NCI-H2171 (cell line): ENCODE results near the gene EDEM3.
A peak's percentile ranks its signal among the peaks of the same experiment; 100 is the strongest.
"Not testable (repeated sequence)": the region's sequence is repeated elsewhere in the genome, so short reads cannot be mapped to it uniquely, and the experiment has no call there.

ENCODE experiments used
- DNase-seq: peaks from one replicate; lab custom pipeline; 2025; lab: John Stamatoyannopoulos, UW

Gene EDEM3, protein sequence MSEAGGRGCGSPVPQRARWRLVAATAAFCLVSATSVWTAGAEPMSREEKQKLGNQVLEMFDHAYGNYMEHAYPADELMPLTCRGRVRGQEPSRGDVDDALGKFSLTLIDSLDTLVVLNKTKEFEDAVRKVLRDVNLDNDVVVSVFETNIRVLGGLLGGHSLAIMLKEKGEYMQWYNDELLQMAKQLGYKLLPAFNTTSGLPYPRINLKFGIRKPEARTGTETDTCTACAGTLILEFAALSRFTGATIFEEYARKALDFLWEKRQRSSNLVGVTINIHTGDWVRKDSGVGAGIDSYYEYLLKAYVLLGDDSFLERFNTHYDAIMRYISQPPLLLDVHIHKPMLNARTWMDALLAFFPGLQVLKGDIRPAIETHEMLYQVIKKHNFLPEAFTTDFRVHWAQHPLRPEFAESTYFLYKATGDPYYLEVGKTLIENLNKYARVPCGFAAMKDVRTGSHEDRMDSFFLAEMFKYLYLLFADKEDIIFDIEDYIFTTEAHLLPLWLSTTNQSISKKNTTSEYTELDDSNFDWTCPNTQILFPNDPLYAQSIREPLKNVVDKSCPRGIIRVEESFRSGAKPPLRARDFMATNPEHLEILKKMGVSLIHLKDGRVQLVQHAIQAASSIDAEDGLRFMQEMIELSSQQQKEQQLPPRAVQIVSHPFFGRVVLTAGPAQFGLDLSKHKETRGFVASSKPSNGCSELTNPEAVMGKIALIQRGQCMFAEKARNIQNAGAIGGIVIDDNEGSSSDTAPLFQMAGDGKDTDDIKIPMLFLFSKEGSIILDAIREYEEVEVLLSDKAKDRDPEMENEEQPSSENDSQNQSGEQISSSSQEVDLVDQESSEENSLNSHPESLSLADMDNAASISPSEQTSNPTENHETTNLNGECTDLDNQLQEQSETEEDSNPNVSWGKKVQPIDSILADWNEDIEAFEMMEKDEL

DNA sequence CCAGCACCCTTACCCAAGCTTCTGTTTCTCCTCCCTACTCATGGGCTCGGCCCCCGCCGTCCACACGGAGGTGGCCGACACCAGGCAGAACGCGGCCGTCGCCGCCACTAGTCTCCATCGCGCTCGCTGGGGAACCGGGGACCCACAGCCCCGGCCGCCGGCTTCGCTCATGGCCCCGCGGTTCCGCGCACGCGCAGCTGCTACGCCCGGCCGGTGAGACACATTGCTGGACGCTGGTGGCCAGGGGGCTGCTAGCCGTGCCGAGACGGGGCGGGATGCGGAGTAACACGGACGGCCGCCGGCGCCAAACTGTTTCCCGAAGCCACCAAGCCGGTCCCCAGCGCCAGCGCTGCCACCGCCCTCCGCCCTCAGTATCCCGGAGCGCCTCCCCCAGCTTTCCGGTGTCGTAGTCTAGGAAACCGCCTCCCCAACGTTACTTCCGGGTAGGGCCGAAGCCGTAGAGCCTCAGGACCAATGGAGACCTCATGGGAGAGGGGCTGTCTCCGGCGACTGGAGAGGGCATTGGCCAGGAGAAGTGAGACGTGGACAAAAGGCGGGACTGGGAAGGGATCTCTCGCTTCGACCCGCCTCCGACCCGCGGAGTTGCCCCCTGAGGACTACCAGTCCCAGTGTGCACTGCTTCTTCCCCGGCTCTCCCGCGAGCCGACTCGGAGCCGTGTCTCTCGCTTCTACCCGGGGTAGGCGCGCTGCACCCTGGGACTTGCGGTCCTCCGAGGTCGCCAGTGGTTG lies at the start of gene EDEM3:
TSS of gene EDEM3 (minus strand) at position 383 of the 750 bp plus-strand sequence. CDS start at position 171, 212 bp downstream.
- peak; percentile 98 for DNase-seq

DNA sequence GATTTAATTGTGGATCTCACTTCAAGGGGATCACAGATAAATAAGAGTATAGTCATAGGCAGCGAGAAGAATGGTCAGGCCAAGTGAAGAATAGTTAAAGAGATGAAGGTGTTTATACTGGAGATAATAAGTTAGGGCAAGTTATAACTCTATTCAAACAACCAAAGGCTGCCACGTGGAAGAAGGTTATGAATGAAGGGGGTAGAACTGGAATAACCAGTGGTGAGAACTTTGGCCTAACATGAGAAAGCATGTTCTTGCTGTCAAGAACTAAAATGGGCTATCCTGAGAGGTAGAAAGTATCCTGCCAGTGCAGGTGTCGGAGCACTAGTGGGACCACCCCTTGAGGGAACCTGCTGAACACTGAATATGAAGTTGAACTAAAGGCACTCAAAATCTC lies 49.6 kb upstream of the EDEM3 start:
- DNase-seq, result no peak

DNA sequence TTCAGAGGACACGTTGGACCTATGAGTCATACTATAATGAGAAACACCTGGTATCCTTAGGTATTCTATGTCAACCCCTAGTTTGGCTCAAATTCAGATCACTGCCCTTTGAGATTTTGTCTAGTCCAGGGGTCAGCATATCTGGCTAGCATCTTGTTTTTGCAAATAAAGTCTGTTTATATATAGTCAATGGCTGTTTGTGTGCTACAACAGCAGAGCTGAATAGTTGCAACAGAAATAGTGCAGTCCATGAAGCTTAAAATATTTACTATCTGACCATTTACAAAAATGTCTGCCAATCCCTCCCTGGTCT lies 48.5 kb upstream of the EDEM3 start:
- no peak for DNase-seq

DNA sequence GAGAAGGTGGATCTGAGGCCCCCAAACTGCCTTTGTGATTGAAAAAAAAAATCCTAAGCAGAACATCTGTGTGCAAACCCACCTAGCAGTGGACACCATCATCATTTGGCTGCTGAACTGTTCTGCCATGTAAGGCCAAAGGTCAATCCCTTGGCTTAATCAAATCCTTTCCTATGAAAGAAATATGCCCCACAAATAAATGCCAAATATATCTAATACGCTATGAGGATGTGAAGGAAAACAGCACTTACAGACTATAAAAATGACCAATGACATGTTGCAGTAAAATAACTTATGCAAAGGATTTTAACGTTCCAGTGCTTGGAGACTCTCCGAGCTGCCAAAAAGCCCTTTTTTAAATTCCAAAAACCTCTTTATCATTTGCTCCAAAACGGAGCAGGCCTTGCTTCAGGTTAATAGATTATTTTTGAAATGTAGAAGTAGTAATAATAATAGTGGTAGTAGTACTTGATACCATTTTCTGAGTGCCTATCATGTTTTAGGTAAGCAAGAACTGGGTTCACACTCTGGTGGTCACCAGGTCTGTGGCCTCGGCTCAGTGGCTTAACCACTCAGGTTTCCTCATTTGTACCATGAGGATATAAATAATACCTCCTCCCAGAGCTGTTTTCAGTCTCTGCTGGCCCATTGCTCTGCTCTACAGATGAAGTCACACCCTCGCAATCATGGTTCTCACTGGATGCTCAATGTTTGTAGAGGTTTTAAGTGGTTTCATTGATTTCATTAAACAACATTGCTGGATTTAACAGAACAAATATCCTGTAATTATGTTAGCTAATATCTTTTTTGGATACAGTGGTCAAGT lies 47.9 kb upstream of the EDEM3 start:
- no peak for DNase-seq

DNA sequence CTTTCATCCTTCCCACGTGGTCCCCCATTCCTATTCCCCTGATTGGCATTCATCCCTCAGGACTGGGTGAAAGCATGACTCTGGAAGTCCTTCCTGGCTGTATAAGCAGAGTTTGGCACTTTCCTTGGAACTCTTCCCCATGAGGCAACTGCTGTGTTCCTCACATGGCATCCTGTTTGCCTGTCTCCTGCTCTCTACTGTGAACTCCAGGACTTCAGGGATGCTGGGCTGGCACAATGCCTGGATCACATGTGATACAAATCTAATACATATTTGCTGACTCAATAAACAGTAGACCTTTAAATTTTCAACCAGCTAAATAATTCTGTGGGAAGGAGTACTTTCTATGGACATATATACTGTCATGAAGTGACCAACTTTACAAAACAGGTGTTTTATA lies 46.8 kb upstream of the EDEM3 start:
- DNase-seq, result no peak

DNA sequence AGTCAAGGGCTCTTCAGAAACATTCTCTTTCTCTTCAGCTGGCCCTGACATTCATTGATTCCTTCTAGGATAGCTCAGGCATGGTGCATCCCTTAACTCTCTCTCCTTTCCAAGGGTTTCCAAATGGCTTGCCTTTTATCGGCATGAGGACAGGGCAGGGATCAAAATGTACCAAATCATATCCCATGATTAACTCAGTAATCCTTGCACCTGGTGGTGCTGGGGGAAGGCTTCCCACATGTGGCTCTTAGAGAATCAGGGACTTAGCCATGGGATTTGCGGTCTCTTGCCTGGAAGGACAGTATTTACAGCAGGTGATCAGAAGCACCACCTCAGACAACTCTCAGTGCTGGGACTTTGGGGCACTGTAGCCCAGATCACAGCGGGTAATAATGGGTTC lies 46.2 kb upstream of the EDEM3 start:
- no peak for DNase-seq

DNA sequence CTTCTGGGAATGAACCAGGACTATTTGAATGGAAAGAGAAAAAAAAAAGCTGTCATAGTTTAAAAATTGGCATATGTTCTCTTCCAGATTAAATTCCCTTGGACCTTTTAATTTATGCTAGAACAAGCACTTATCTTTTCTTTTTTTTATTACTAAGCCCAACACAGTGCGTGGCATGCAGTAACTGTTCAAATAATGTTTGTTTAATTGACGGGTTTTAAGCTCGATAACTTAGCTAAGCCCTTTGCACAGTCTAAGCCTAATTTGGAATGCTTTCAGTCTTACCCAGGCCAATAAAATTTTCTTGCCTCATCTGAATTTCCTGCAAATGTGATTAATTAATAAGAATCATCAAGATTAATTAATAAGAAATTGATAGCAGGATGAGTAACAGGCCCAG lies 39.3 kb upstream of the EDEM3 start:
- no peak for DNase-seq

DNA sequence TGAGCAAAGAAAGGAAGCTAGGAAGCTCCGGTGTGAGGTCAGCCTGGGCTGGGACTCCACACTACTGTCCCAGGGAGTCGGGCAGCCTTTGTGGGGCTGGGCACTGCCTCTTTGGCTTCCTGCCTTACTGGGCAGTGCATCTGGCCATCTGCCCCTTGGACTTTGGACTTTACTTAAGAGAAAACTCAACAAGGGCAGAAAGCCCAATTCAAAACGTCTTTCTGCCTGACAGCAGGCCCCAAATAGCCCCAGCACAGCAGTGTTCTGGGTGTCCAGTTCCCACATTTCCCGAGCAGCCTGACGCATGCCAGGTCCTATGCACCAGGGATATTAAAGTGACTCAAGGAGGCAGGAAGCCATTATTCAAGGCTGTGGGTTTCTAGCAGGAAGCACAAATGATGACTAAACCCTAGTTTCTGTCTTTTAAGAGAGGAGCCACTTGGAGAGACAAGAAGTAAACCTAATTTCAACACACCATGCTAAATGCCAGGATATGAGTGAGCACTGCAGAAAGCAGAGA lies 37.9 kb upstream of the EDEM3 start:
- no peak for DNase-seq

DNA sequence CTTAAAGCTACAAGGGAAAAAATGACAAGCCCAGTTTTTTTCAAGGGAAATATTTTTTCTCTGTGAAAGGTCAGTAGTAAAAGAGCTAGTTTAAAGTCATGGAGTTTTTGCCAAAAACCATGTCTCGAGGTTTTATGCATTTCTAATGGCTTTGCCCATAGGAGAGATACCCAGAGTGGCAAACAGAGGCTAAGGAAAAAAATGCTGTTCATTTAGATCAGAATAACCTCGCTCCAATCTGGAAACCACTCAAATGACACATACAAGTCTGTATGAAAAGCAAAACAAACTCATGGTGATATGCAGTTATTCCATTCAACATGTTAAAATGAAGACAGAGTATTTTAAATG lies 36.9 kb upstream of the EDEM3 start:
- no peak for DNase-seq

DNA sequence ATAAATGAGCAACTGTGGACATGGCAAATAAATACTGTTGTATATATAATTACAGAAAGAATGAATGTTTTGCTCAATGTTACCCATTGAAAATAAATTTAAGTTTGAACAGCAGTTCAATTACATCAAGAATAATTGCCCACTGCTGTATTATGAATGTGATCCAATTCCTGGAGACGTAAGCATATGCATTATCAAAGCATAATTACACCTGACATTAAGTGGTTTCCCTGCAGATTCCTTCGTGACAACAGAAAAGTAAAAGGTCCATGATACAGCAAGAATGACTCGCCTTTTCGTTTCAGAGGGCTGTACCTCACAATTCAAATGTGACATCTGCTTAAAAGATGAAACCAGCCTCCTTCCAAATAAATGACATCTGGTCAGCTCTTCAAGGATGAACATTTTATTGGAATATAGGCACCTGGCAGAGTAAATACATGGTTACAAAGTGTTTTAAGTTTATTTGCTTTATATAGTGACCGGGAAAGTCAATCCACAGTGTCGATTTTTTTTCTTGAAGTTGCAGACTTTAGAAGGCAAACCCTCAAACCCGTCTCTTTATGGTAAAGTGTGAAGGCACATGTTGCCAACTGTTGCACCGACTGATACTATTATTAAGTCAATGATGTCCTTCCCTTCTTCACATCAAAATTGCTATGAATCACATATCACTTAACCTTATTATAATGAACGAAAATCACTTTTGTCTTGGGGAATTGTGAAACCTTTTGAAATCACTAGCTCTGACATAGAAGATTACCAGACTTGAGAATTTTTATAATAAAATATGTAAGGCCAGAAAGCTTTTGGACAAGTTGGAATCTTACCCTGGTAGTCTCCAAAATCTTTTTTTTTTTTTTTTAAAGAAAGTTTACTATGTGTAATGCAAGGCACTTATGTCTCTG lies 36.2 kb upstream of the EDEM3 start:
- peak; percentile 28 for DNase-seq

DNA sequence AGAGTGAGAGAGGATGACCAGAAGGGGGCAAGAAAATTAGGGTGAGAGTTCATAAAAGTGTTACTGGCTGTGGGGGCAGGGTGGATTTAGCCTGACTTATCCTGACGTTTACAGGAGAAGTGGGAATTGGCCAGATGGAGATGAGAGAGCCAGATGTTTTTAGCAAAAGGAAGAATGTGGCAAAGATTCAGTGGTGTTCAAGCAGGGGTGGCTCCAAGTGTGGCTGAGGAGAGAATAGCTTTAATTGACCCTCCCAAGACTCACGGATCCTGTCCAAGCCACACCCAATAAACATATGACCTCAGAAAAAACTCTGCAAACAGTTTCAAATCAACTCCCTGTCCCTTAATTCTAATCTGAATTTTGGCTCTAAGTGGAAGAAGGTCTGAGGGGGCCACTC lies 35.2 kb upstream of the EDEM3 start:
- DNase-seq, result no peak

DNA sequence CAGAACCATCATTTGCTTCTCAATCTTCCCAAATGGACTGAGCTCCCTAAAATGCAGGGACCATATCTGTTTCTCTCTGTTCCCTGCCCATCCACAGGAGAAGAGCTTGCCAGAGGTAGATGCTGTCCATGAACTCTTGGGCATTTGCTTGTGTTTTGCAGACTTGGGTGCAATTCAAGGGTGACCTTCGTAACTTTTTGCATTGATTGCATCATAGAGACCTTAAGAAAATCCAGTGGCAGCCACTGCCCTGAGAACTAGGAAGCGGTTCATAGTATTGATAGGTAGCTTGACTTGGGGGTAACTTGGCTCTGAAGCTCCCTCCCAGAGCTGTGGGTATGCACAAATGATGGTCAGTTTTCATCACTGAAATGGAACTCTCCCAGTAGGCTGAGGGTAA lies 34.3 kb upstream of the EDEM3 start:
- no peak for DNase-seq

DNA sequence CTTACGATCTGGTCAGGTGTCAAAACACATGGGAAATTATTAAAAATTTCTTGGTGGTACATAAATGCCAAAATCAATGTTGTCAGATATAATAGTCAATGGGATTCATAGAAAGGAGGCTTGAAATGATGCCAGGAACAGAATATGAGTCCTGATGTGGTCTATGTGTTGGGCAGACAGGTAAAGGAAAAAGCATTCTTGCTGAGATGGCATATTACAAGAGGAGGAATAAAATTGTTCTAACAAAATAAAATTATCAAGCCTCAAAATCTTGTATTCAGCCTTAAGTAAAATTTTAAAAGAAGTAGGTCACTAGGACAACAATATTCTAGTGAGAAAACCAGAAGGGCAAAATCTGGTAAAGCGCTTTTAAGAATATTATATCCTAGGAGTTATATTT lies 30.9 kb upstream of the EDEM3 start:
- no peak for DNase-seq

DNA sequence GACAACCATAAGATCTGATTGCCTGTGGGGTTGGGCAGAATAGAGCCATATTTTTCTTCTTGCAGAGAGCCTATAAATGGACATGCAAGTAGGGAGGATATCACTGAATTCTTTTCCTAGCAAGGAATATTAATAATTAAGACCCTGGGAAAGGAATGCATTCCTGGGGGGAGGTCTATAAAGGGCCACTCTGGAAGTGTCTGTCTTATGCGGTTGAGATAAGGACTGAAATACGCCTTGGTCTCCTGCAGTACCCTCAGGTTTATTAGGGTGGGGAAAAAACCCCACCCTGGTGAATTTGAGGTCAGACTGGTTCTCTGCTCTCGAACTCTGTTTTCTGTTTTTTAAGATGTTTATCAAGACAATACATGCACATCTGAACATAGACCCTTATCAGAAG lies 29.1 kb upstream of the EDEM3 start:
- DNase-seq, result not testable (repeated sequence)

DNA sequence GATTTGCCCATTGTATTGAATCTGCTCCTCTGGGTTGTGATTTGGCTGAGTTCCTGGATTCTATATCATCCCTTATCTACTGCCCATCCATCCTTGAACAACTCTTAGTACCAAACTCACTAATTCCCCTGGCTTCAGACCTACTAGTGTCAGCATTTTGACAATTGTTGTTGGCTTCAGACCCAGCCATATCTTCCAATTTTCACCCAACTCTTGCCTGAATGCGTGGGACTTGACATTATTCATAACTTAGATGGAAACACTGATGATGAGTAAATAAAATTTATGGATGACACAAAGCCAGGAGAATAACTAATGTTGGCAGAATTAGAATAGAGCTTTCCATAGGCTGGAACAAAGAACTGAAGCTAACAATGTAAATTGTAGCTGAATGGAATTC lies 27.3 kb upstream of the EDEM3 start:
- no peak for DNase-seq

DNA sequence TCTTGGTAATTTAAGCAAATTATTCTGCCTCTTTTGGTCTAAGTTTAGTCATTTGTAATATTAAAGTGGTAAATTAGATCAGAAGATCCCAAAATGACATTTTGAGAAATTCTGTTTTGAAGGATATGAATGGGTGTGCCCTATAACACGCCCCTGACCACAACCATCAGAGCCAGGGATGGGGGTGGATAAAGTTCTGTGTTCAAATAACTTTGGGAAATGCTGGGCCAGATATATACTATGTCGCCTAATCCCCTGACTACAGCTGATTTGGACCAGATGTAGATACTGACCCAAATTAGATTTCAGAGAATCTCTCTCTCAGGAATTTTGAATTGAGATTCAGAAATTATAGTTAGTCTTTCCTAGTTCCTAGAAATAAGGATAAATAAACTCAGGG lies 21.2 kb upstream of the EDEM3 start:
- DNase-seq, result no peak

DNA sequence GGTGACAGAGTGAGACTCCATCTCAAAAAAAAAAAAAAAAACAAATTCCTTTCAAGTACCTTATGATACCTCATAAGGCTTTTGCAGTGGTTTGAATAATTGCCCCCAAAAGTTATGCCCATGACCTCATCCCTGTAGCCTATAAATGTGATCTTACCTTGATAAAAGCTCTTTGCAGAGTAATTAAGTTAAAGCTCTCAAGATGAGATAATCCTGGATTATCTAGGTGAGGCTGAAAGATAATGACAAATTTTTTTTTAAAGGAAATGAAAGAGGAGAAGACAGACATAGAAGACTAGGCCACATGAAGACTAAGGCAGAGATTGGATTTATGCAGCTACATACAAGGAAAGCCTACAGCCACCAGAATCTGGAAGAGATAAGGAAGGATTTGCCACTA lies 20.7 kb upstream of the EDEM3 start:
- no peak for DNase-seq

DNA sequence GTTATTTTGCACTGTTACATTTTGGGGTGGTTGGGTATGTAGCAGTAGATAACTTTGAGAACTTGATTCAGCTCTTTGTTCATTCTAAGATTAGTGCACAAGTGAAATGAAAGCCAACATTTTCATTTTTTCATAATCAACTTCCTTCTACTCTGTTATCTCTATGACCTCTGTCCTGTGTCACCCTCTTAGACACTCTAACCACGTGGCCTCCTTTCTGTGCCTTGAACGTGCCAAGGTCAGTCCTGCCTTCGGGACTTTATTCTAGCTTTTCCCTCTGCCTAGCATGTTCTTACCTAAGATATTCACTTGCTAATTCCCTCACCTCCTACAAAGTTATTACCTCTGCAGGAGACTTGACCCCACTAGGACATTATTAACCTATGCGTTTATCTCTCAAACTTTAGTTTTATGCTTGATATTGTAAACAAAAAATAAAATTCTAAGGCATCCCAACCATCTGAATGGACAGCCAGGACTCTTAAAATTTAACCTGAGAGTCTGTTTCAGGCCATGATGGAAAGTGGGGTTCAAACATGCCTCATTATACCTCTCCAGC lies 19.2 kb upstream of the EDEM3 start:
- no peak for DNase-seq

DNA sequence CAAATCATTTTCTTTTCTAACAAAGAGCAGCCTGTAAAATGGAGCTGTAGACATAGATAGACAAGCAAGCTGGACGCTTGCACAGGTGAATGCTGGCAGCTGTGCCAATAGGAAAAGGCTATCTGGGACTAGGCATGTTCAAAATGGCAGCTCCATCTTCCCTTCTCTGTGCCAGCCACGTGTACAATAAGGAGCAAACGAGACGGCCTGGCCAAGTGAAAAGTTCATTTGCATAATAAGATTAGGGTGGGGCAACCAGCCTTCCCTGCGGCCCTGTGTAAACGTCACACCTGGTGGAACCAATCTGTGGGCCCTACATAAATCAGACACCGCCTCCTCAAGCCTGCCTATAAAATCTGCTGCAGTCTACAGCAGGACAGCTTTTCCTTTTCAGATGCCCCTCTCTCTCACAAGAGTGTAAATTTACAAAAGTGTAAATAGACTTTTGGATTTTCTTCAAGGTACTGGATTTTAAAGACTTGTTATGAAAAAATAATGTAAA lies 16.6 kb upstream of the EDEM3 start:
- DNase-seq, result no peak
